ENCODE results near the gene COG4.

Gene COG4

DNA sequence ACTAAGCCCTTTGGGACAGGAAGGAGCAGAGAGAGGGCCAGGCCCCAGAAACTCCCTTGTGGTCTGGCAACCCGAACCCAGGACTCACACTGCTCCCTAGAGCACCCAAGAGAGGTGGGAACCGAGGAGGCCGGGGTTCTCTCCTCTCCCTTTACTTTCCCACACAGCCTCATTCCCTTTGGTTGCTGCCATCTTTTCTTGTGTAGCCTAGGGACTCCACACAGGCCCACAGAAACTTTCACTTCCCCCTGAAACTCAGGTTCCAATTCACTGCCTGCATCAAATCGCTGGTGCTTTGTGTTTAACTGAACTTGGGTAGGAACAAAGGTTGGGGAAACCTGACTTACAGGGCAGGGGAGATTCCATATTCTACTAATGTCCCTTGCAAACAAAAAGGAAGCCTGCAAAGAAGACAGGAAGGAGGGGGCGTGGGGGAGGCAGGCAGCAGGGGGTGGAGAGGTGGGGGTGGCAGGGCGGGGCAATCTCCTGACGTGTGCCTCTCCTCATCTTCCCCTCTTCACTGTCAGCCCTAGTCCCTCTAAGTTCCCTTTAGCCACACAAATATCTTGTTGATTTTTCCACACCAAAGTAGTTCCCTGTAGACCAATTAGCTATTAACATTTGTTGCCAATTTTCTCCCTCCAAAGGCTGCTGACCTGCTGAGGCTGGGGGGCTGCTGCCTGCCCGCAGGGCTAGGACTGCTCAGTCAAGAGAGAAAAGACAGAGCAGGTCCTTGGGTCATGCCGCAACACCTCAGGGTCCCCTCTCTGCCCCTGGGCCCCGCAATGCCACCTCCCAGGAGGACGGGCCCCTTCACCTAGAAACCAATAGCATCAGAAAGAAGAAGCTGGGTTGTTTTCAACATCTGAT is 92.5 kb downstream of the COG4 start:
- DNase-seq, result no peak

Measured in NCI-H524 treated with DMSO at 0.1 percent for 48 hours (cell line).